Brain microvascular endothelial cell (primary cell): ENCODE measurements around the gene DDX41.

Source experiments
- DNase-seq: peaks from one replicate; pipeline ENCODE4 v3.0.0-alpha.2; 2020
- H3K27ac ChIP-seq: fragments of 250-450 bp; sonication (Bioruptor Pico); 2 replicates; pipeline ENCODE4 v1.5.1; 2020; ENCODE audit warnings: mild to moderate bottlenecking, moderate library complexity
- H3K27me3 ChIP-seq: fragments of 250-450 bp; sonication (Bioruptor Pico); replicated peaks from 2 replicates; pipeline ENCODE4 v1.5.1; 2020; ENCODE audit warnings: mild to moderate bottlenecking
- H3K36me3 ChIP-seq: fragments of 250-450 bp; sonication (Bioruptor Pico); replicated peaks from 2 replicates; pipeline ENCODE4 v1.5.1; 2020; ENCODE audit warnings: mild to moderate bottlenecking
- H3K4me3 ChIP-seq: 2 replicates; pipeline ENCODE4 v1.5.1; 2011; ENCODE audit warnings: low read depth, mild to moderate bottlenecking, control low read depth, low read length, moderate library complexity
- in situ Hi-C: cut with HindIII; loops from 2 replicates; pipeline ENCODE4 v1.10.0; 2017; ENCODE audit warnings: low sequenced_read_pairs, low pct_ligation_motif_present
- TF ChIP-seq, protein P1 (sequence below): IDR thresholded peaks from 2 replicates; pipeline ENCODE4 v1.5.1; 2011; ENCODE audit warnings: low read depth, mild to moderate bottlenecking, moderate library complexity, low read length, control low read depth, inconsistent platforms; ENCODE audit errors: missing control alignments

The DDX41 gene

DNA sequence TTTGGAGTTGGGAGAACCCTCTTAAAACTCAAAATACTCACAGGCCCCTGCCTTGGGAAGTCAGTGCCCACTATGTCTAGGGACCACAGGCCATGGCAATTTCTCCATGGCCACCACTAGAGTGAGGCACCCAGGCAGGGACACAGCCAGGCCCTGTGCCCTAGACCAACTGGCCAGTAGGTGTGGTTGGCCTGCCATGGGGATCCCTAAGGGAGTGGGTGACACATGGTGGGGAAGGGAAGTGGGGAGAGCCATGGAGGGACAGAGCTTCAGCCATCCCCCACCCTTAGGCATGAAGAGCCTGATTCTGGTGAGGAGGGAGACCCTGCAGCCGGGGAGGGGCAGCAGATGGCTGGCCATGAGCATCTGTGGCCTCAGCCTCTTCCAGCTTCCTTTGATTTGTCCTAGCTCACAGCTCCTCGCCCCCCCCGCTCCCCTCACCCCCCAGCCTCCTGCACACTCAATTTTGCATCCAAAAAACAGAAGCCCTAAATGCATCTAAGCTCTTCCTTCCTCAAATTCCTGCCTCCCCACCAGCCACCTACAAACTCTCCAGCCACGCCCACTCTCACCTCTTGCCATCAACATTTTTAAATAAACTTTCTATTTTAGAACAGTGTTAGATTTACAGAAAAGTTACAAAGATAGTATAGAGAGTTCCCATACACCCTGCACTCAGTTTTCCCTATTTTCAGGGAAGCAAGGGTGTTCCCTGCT lies 41.8 kb downstream of the DDX41 start:
- peak; percentile 9 for DNase-seq
- no peak overlapping the region for H3K4me3 ChIP-seq
- no peak overlapping the region for H3K27ac ChIP-seq
- no peaks in the 10 kb centered on the region for H3K27me3 ChIP-seq
- in situ Hi-C loops: no loop called here
- H3K36me3 ChIP-seq: peaks cover 21% of the 10 kb centered on the region
- TF ChIP-seq, protein P1, sequence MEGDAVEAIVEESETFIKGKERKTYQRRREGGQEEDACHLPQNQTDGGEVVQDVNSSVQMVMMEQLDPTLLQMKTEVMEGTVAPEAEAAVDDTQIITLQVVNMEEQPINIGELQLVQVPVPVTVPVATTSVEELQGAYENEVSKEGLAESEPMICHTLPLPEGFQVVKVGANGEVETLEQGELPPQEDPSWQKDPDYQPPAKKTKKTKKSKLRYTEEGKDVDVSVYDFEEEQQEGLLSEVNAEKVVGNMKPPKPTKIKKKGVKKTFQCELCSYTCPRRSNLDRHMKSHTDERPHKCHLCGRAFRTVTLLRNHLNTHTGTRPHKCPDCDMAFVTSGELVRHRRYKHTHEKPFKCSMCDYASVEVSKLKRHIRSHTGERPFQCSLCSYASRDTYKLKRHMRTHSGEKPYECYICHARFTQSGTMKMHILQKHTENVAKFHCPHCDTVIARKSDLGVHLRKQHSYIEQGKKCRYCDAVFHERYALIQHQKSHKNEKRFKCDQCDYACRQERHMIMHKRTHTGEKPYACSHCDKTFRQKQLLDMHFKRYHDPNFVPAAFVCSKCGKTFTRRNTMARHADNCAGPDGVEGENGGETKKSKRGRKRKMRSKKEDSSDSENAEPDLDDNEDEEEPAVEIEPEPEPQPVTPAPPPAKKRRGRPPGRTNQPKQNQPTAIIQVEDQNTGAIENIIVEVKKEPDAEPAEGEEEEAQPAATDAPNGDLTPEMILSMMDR: no peak

GRCh38 chr5:177474002-177474476 lies 42.7 kb downstream of the DDX41 start:
- H3K27me3 ChIP-seq: no peaks in the 10 kb centered on the region
- H3K4me3 ChIP-seq: peak overlapping the region; percentile 9
- peak; percentile 14 for DNase-seq
- no peak overlapping the region for H3K27ac ChIP-seq
- TF ChIP-seq, protein P1: no peak
- H3K36me3 ChIP-seq: peaks cover 14% of the 10 kb centered on the region
- in situ Hi-C loops: no loop called here

- peak within 1 kb of the TSS; percentile 73 for H3K27ac ChIP-seq
- TF ChIP-seq, protein P1: no peak
- H3K4me3 ChIP-seq: peak within 1 kb of the TSS; percentile 90
- DNase-seq: peak; percentile 16
- H3K36me3 ChIP-seq: peaks cover 19% of the 10 kb centered on the region
- no peaks in the 10 kb centered on the region for H3K27me3 ChIP-seq
- in situ Hi-C loops: no loop called here
These were observed 43.2 kb downstream of the DDX41 start, which contains the start of gene DBN1 for GRCh38 chr5:177473443-177474001. DBN1 (minus strand) TSS chr5:177473634; CDS start chr5:177473521, 113 bp downstream.

- Histone ChIP-seq H3K27me3 (no peaks in the 10 kb centered on the region), H3K27ac (peak overlapping the region; percentile 73), H3K4me3 (peak overlapping the region; percentile 90), H3K36me3 (peaks cover 26% of the 10 kb centered on the region)
- in situ Hi-C loops: no loop called here
- no peak for DNase-seq
- TF ChIP-seq, protein P1: no peak
These were observed 44.0 kb downstream of the DDX41 start for GRCh38 chr5:177472460-177473442.

DNA sequence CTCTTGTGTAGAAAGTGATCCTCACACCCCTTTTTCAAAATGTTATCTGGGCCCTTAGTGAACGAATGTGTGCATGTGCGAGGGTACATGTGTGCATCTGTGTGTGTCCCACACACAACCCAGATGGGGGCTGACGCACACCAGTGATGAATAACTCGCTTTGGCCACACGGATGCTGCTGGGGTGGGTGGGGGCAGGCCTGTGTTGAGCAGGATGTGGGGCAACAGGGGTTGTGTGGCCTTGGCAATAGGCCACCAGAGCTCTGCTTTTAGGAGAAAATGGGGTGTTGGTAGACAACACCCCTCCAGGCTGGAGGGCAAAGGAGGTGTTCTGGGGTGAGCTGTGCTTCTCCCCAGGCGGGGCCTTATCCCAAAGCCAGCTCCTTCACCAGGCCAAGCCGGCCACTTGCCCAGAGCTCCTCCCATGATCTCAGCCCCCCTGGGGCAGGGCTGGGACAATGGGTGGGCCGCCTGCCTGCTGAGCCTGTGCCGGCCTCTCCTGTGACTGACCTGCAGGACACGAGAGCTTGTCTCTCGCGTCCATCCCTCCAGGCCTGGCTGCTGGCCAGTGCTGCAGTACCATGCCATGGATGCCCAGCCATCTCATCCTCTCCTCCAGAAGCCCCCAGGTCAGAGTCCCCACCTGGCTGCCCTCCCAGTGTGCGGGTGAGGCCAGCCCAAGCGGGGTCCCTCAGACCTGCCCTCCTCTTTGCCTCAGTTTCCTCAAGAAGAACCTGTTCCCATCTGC lies 45.0 kb downstream of the DDX41 start:
- TF ChIP-seq, protein P1: no peak
- DNase-seq: peak; percentile 68
- in situ Hi-C loops: no loop called here
- peak overlapping the region; percentile 73 for H3K27ac ChIP-seq
- no peaks in the 10 kb centered on the region for H3K27me3 ChIP-seq
- H3K4me3 ChIP-seq: peak overlapping the region; percentile 90
- peaks cover 35% of the 10 kb centered on the region for H3K36me3 ChIP-seq
